ENCODE data around the gene LAMB3. TPM values are rescaled to one million over a fixed set of nuclear protein-coding genes. Genes with fewer than 3 reads are reported as not detected.

Gene LAMB3
- polyA plus RNA-seq, 1 donor from 2014 or later = 5.8 TPM

- H3K4me3 ChIP-seq (ENCODE audit: low read length) = no peak overlapping the region
- H3K9me3 ChIP-seq (ENCODE audit: low read length) = no peaks in the 10 kb centered on the region
- no peak overlapping the region for H3K4me2 ChIP-seq (ENCODE audit: low read length)
- TF ChIP-seq EZH2 (IDR thresholded peaks at IDR 0.05; ENCODE audit: borderline replicate concordance, insufficient read depth, low read length, poor library complexity, severe bottlenecking) = no peak
- no peak for TF ChIP-seq EP300 (conservative IDR thresholded peaks at IDR 0.05; ENCODE audit: poor library complexity, severe bottlenecking)
- no peak for TF ChIP-seq MXI1 (conservative IDR thresholded peaks at IDR 0.05; ENCODE audit: poor library complexity, severe bottlenecking)
- no peaks in the 10 kb centered on the region for H3K36me3 ChIP-seq (ENCODE audit: insufficient read depth, low read length)
- no peaks in the 10 kb centered on the region for H3K27me3 ChIP-seq (ENCODE audit: insufficient read depth, low read depth, low read length)
- no peak overlapping the region for H3K9ac ChIP-seq (ENCODE audit: low read length)
- no peaks in the 10 kb centered on the region for H4K20me1 ChIP-seq (ENCODE audit: insufficient read depth)
- H3K9me2 ChIP-seq (ENCODE audit: insufficient read depth, low read length) = no peaks in the 10 kb centered on the region
- H3K27ac ChIP-seq (ENCODE audit: low read length) = no peak overlapping the region
- no peak overlapping the region for H2AFZ ChIP-seq (ENCODE audit: low read depth, low read length)
- no peaks in the 10 kb centered on the region for H3K79me2 ChIP-seq (replicated peaks; ENCODE audit: insufficient read depth, low read length)
- H3F3A ChIP-seq (ENCODE audit: insufficient read depth, low read length, poor library complexity, severe bottlenecking) = no peaks in the 10 kb centered on the region
Measured at GRCh38 chr1:209595028-209595427, 57.2 kb downstream of the LAMB3 start.

DNA sequence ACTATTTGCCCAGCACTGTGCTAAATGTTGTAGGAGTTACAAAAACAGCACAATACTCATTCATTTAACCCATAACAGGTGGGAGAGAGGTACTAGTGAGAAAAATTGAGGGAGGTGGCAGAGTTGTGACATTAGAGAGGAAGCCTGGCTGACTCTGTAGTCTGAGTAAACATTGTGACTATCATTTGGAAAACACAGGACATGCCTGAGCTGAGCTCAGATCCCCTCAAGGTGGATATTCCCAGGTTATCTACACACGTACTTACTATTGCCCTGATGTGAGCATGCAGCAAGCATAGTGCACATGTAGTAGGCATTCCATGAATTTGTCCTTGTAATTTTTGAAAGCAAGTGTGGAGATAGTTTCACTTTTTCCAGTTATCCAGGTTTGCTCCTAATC lies 57.8 kb downstream of the LAMB3 start:
- H3K4me2 ChIP-seq (ENCODE audit: low read length) = no peak overlapping the region
- no peaks in the 10 kb centered on the region for H3K9me3 ChIP-seq (ENCODE audit: low read length)
- no peaks in the 10 kb centered on the region for H3K27me3 ChIP-seq (ENCODE audit: insufficient read depth, low read depth, low read length)
- H3K79me2 ChIP-seq (replicated peaks; ENCODE audit: insufficient read depth, low read length) = no peaks in the 10 kb centered on the region
- no peak overlapping the region for H3K9ac ChIP-seq (ENCODE audit: low read length)
- no peak overlapping the region for H3K27ac ChIP-seq (ENCODE audit: low read length)
- TF ChIP-seq EP300 (conservative IDR thresholded peaks at IDR 0.05; ENCODE audit: poor library complexity, severe bottlenecking) = no peak
- no peak for TF ChIP-seq CTCF (IDR thresholded peaks at IDR 0.05; ENCODE audit: poor library complexity, severe bottlenecking)
- TF ChIP-seq RAD21 (conservative IDR thresholded peaks at IDR 0.05) = no peak
- TF ChIP-seq EZH2 (IDR thresholded peaks at IDR 0.05; ENCODE audit: borderline replicate concordance, insufficient read depth, low read length, poor library complexity, severe bottlenecking) = no peak
- no peak for TF ChIP-seq SMC3 (conservative IDR thresholded peaks at IDR 0.05; ENCODE audit: poor library complexity)
- no peak for TF ChIP-seq POLR2AphosphoS5 (IDR thresholded peaks at IDR 0.05)
- no peak for TF ChIP-seq MXI1 (conservative IDR thresholded peaks at IDR 0.05; ENCODE audit: poor library complexity, severe bottlenecking)
- TF ChIP-seq, protein P1, sequence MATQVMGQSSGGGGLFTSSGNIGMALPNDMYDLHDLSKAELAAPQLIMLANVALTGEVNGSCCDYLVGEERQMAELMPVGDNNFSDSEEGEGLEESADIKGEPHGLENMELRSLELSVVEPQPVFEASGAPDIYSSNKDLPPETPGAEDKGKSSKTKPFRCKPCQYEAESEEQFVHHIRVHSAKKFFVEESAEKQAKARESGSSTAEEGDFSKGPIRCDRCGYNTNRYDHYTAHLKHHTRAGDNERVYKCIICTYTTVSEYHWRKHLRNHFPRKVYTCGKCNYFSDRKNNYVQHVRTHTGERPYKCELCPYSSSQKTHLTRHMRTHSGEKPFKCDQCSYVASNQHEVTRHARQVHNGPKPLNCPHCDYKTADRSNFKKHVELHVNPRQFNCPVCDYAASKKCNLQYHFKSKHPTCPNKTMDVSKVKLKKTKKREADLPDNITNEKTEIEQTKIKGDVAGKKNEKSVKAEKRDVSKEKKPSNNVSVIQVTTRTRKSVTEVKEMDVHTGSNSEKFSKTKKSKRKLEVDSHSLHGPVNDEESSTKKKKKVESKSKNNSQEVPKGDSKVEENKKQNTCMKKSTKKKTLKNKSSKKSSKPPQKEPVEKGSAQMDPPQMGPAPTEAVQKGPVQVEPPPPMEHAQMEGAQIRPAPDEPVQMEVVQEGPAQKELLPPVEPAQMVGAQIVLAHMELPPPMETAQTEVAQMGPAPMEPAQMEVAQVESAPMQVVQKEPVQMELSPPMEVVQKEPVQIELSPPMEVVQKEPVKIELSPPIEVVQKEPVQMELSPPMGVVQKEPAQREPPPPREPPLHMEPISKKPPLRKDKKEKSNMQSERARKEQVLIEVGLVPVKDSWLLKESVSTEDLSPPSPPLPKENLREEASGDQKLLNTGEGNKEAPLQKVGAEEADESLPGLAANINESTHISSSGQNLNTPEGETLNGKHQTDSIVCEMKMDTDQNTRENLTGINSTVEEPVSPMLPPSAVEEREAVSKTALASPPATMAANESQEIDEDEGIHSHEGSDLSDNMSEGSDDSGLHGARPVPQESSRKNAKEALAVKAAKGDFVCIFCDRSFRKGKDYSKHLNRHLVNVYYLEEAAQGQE (IDR thresholded peaks at IDR 0.05; ENCODE audit: borderline replicate concordance) = no peak
- H3K9me2 ChIP-seq (ENCODE audit: insufficient read depth, low read length) = no peaks in the 10 kb centered on the region
- no peak overlapping the region for H3K4me3 ChIP-seq (ENCODE audit: low read length)
- no peaks in the 10 kb centered on the region for H4K20me1 ChIP-seq (ENCODE audit: insufficient read depth)
- H3K36me3 ChIP-seq (ENCODE audit: insufficient read depth, low read length) = no peaks in the 10 kb centered on the region
- H3F3A ChIP-seq (ENCODE audit: insufficient read depth, low read length, poor library complexity, severe bottlenecking) = no peaks in the 10 kb centered on the region
- no peak overlapping the region for H2AFZ ChIP-seq (ENCODE audit: low read depth, low read length)

- Histone ChIP-seq H3K9ac (ENCODE audit: low read length) (no peak overlapping the region), H3K36me3 (ENCODE audit: insufficient read depth, low read length) (no peaks in the 10 kb centered on the region), H3K27me3 (ENCODE audit: insufficient read depth, low read depth, low read length) (no peaks in the 10 kb centered on the region), H3F3A (ENCODE audit: insufficient read depth, low read length, poor library complexity, severe bottlenecking) (no peaks in the 10 kb centered on the region), H3K9me3 (ENCODE audit: low read length) (no peaks in the 10 kb centered on the region), H3K27ac (ENCODE audit: low read length) (no peak overlapping the region), H2AFZ (ENCODE audit: low read depth, low read length) (no peak overlapping the region), H4K20me1 (ENCODE audit: insufficient read depth) (no peaks in the 10 kb centered on the region), H3K79me2 (replicated peaks; ENCODE audit: insufficient read depth, low read length) (no peaks in the 10 kb centered on the region), H3K4me2 (ENCODE audit: low read length) (no peak overlapping the region), H3K9me2 (ENCODE audit: insufficient read depth, low read length) (no peaks in the 10 kb centered on the region), H3K4me3 (ENCODE audit: low read length) (no peak overlapping the region)
- TF ChIP-seq, protein P1 (IDR thresholded peaks at IDR 0.05; ENCODE audit: borderline replicate concordance) = no peak
- no peak for TF ChIP-seq EZH2 (IDR thresholded peaks at IDR 0.05; ENCODE audit: borderline replicate concordance, insufficient read depth, low read length, poor library complexity, severe bottlenecking)
- TF ChIP-seq SMC3 (conservative IDR thresholded peaks at IDR 0.05; ENCODE audit: poor library complexity) = no peak
- TF ChIP-seq CTCF (IDR thresholded peaks at IDR 0.05; ENCODE audit: poor library complexity, severe bottlenecking) = no peak
- no peak for TF ChIP-seq EP300 (conservative IDR thresholded peaks at IDR 0.05; ENCODE audit: poor library complexity, severe bottlenecking)
- no peak for TF ChIP-seq TAF1 (IDR thresholded peaks at IDR 0.05; ENCODE audit: low read depth)
- TF ChIP-seq RAD21 (conservative IDR thresholded peaks at IDR 0.05) = no peak
- TF ChIP-seq POLR2AphosphoS5 (IDR thresholded peaks at IDR 0.05) = no peak
- TF ChIP-seq MXI1 (conservative IDR thresholded peaks at IDR 0.05; ENCODE audit: poor library complexity, severe bottlenecking) = no peak
Measured at GRCh38 chr1:209593747-209594146, 58.5 kb downstream of the LAMB3 start.
